HEK293 (cell line): ENCODE measurements around the gene XCL1.

Experiments
- CTCF ChIA-PET: fragments of 350-600 bp; formaldehyde crosslinking; extraction: SDS; loops from one replicate; lab custom pipeline; 2021; ENCODE audit warnings: antibody characterized with exemption; lab: Yijun Ruan, JAX
- POLR2A ChIA-PET: fragments of 300-600 bp; formaldehyde crosslinking; extraction: SDS; loops from one replicate; lab custom pipeline; 2020; ENCODE audit warnings: antibody characterized with exemption, inconsistent platforms; lab: Yijun Ruan, JAX
- H3K27ac ChIP-seq: fragments of 200-500 bp; sonication (Bioruptor generic); 2 replicates; pipeline ENCODE4 v1.5.1; 2014; ENCODE audit warnings: low read depth, low read length, control low read depth, inconsistent platforms; ENCODE audit errors: extremely low read depth
- H3K36me3 ChIP-seq, 2 experiments: fragments of 200-500 bp in 1 of 2; sonication (Bioruptor generic) in 1 of 2; 1 replicate in 1 of 2; 2 replicates in 1 of 2; pipeline ENCODE4 v1.5.1; 2014 to 2017; ENCODE audit warnings: inconsistent platforms in 2 of 2, low read length in 2 of 2; ENCODE audit not compliant: control insufficient read depth in 2 of 2, insufficient read depth in 1 of 2
- H3K4me1 ChIP-seq: fragments of 200-500 bp; sonication (Bioruptor generic); 2 replicates; pipeline ENCODE4 v1.5.1; 2014; ENCODE audit warnings: mild to moderate bottlenecking, low read length, inconsistent platforms; ENCODE audit not compliant: control insufficient read depth, insufficient read depth
- H3K4me3 ChIP-seq: 2 replicates; pipeline ENCODE4 v1.5.1; 2011; ENCODE audit warnings: low read depth, mild to moderate bottlenecking, control low read depth, low read length, moderate library complexity
- H3K9me3 ChIP-seq: fragments of 200-500 bp; sonication (Bioruptor generic); 2 replicates; pipeline ENCODE4 v1.5.1; 2014; ENCODE audit warnings: low read depth, low read length, inconsistent platforms; ENCODE audit not compliant: control insufficient read depth, insufficient read depth
- BCL6B ChIP-seq: fragments of 450-650 bp; formaldehyde crosslinking; IDR thresholded peaks from 2 replicates; pipeline ENCODE4 v1.5.1; 2017; ENCODE audit warnings: missing biosample characterization, missing genetic modification characterization
- INSM2 ChIP-seq: fragments of 450-650 bp; formaldehyde crosslinking; IDR thresholded peaks from 2 replicates; pipeline ENCODE4 v1.5.1; 2016; ENCODE audit warnings: missing biosample characterization, missing genetic modification characterization
- TRIM28 ChIP-seq: IDR thresholded peaks from 2 replicates; pipeline ENCODE4 v1.6.1; 2011; ENCODE audit warnings: low read length, control low read depth, borderline replicate concordance
- ZBTB8A ChIP-seq: fragments of 450-650 bp; formaldehyde crosslinking; IDR thresholded peaks from 2 replicates; pipeline ENCODE4 v1.5.1; 2016; ENCODE audit warnings: missing biosample characterization, missing genetic modification characterization
- ZIC2 ChIP-seq: fragments of 450-650 bp; formaldehyde crosslinking; IDR thresholded peaks from 2 replicates; pipeline ENCODE4 v1.5.1; 2016; ENCODE audit warnings: missing biosample characterization, missing genetic modification characterization
- ZNF157 ChIP-seq: fragments of 450-650 bp; formaldehyde crosslinking; IDR thresholded peaks from 2 replicates; pipeline ENCODE4 v1.5.1; 2016; ENCODE audit warnings: missing biosample characterization, missing genetic modification characterization
- ZNF280D ChIP-seq: fragments of 450-650 bp; formaldehyde crosslinking; IDR thresholded peaks from 2 replicates; pipeline ENCODE4 v1.5.1; 2016; ENCODE audit warnings: missing biosample characterization, missing genetic modification characterization
- ZNF548 ChIP-seq: fragments of 450-650 bp; formaldehyde crosslinking; IDR thresholded peaks from 2 replicates; pipeline ENCODE4 v1.5.1; 2016; ENCODE audit warnings: missing biosample characterization, missing genetic modification characterization
- ZNF639 ChIP-seq: fragments of 450-650 bp; formaldehyde crosslinking; IDR thresholded peaks from 2 replicates; pipeline ENCODE4 v1.5.1; 2016; ENCODE audit warnings: missing biosample characterization, missing genetic modification characterization
- ZNF837 ChIP-seq: fragments of 450-650 bp; formaldehyde crosslinking; IDR thresholded peaks from 2 replicates; pipeline ENCODE4 v1.5.1; 2016; ENCODE audit warnings: missing biosample characterization, missing genetic modification characterization
- TF ChIP-seq, protein P1 (sequence below): fragments of 450-650 bp; formaldehyde crosslinking; IDR thresholded peaks from 2 replicates; pipeline ENCODE4 v1.5.1; 2016; ENCODE audit warnings: missing biosample characterization, missing genetic modification characterization
- TF ChIP-seq, protein P2 (sequence below): fragments of 450-650 bp; formaldehyde crosslinking; IDR thresholded peaks from 2 replicates; pipeline ENCODE4 v1.5.1; 2016; ENCODE audit warnings: missing biosample characterization, missing genetic modification characterization, low read depth
- TF ChIP-seq, protein P3 (sequence below): fragments of 450-650 bp; formaldehyde crosslinking; IDR thresholded peaks from 2 replicates; pipeline ENCODE4 v1.5.1; 2017; ENCODE audit warnings: missing biosample characterization, missing genetic modification characterization
- TF ChIP-seq, protein P4 (sequence below): fragments of 450-650 bp; formaldehyde crosslinking; IDR thresholded peaks from 2 replicates; pipeline ENCODE4 v1.5.1; 2016; ENCODE audit warnings: missing biosample characterization, missing genetic modification characterization, low read depth
- TF ChIP-seq, protein P5 (sequence below): fragments of 450-650 bp; formaldehyde crosslinking; IDR thresholded peaks from 2 replicates; pipeline ENCODE4 v1.5.1; 2017; ENCODE audit warnings: missing biosample characterization, missing genetic modification characterization

The XCL1 gene

GRCh38 chr1:168613038-168613451 lies 36.6 kb downstream of the XCL1 start:
- H3K9me3 ChIP-seq = no peaks in the 10 kb centered on the region
- POLR2A ChIA-PET = no interaction called here
- H3K27ac ChIP-seq = peak overlapping the region; percentile 3; the same call in 1 of the 2 replicates
- H3K4me1 ChIP-seq = peaks cover 10% of the 10 kb centered on the region; the same call in 1 of the 2 replicates
- no peak for TF ChIP-seq ZNF837 (tag by site-specific recombination)
- TF ChIP-seq ZNF548 (tag by site-specific recombination) = no peak
- TF ChIP-seq, protein P1, sequence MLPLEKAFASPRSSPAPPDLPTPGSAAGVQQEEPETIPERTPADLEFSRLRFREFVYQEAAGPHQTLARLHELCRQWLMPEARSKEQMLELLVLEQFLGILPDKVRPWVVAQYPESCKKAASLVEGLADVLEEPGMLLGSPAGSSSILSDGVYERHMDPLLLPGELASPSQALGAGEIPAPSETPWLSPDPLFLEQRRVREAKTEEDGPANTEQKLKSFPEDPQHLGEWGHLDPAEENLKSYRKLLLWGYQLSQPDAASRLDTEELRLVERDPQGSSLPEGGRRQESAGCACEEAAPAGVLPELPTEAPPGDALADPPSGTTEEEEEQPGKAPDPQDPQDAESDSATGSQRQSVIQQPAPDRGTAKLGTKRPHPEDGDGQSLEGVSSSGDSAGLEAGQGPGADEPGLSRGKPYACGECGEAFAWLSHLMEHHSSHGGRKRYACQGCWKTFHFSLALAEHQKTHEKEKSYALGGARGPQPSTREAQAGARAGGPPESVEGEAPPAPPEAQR (tag by site-specific recombination) = no peak
- no peak for TF ChIP-seq ZIC2
- no peak for TF ChIP-seq ZNF639
- TF ChIP-seq TRIM28 = no peak
- TF ChIP-seq, protein P2, sequence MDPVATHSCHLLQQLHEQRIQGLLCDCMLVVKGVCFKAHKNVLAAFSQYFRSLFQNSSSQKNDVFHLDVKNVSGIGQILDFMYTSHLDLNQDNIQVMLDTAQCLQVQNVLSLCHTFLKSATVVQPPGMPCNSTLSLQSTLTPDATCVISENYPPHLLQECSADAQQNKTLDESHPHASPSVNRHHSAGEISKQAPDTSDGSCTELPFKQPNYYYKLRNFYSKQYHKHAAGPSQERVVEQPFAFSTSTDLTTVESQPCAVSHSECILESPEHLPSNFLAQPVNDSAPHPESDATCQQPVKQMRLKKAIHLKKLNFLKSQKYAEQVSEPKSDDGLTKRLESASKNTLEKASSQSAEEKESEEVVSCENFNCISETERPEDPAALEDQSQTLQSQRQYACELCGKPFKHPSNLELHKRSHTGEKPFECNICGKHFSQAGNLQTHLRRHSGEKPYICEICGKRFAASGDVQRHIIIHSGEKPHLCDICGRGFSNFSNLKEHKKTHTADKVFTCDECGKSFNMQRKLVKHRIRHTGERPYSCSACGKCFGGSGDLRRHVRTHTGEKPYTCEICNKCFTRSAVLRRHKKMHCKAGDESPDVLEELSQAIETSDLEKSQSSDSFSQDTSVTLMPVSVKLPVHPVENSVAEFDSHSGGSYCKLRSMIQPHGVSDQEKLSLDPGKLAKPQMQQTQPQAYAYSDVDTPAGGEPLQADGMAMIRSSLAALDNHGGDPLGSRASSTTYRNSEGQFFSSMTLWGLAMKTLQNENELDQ = no peak
- CTCF ChIA-PET = interaction anchor here (0.6 to 1.1 kb wide), 4 partner anchors 8 to 15 kb away, joined by 3 read pairs; no protein-coding TSS in a partner anchor
- H3K4me3 ChIP-seq = no peak overlapping the region
- H3K36me3 ChIP-seq = no peaks in the 10 kb centered on the region

GRCh38 chr1:168613691-168614231 lies 37.4 kb downstream of the XCL1 start:
- no peak overlapping the region for H3K4me3 ChIP-seq
- CTCF ChIA-PET = interaction anchor here (0.6 to 2.0 kb wide), 5 partner anchors 11 to 988 kb away, joined by 3 to 5 read pairs (median 3); no protein-coding TSS in a partner anchor
- peaks cover 10% of the 10 kb centered on the region; the same call in 1 of the 2 replicates for H3K4me1 ChIP-seq
- H3K27ac ChIP-seq = no peak overlapping the region; the same call in 1 of the 2 replicates
- no peaks in the 10 kb centered on the region for H3K9me3 ChIP-seq
- POLR2A ChIA-PET = no interaction called here
- no peaks in the 10 kb centered on the region for H3K36me3 ChIP-seq
- TF ChIP-seq, protein P3, sequence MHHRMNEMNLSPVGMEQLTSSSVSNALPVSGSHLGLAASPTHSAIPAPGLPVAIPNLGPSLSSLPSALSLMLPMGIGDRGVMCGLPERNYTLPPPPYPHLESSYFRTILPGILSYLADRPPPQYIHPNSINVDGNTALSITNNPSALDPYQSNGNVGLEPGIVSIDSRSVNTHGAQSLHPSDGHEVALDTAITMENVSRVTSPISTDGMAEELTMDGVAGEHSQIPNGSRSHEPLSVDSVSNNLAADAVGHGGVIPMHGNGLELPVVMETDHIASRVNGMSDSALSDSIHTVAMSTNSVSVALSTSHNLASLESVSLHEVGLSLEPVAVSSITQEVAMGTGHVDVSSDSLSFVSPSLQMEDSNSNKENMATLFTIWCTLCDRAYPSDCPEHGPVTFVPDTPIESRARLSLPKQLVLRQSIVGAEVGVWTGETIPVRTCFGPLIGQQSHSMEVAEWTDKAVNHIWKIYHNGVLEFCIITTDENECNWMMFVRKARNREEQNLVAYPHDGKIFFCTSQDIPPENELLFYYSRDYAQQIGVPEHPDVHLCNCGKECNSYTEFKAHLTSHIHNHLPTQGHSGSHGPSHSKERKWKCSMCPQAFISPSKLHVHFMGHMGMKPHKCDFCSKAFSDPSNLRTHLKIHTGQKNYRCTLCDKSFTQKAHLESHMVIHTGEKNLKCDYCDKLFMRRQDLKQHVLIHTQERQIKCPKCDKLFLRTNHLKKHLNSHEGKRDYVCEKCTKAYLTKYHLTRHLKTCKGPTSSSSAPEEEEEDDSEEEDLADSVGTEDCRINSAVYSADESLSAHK (tag by site-specific recombination) = peak; percentile 38; the same call in 1 of the 2 replicates
- TF ChIP-seq, protein P4, sequence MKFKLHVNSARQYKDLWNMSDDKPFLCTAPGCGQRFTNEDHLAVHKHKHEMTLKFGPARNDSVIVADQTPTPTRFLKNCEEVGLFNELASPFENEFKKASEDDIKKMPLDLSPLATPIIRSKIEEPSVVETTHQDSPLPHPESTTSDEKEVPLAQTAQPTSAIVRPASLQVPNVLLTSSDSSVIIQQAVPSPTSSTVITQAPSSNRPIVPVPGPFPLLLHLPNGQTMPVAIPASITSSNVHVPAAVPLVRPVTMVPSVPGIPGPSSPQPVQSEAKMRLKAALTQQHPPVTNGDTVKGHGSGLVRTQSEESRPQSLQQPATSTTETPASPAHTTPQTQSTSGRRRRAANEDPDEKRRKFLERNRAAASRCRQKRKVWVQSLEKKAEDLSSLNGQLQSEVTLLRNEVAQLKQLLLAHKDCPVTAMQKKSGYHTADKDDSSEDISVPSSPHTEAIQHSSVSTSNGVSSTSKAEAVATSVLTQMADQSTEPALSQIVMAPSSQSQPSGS = no peak
- TF ChIP-seq, protein P5, sequence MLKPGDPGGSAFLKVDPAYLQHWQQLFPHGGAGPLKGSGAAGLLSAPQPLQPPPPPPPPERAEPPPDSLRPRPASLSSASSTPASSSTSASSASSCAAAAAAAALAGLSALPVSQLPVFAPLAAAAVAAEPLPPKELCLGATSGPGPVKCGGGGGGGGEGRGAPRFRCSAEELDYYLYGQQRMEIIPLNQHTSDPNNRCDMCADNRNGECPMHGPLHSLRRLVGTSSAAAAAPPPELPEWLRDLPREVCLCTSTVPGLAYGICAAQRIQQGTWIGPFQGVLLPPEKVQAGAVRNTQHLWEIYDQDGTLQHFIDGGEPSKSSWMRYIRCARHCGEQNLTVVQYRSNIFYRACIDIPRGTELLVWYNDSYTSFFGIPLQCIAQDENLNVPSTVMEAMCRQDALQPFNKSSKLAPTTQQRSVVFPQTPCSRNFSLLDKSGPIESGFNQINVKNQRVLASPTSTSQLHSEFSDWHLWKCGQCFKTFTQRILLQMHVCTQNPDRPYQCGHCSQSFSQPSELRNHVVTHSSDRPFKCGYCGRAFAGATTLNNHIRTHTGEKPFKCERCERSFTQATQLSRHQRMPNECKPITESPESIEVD (tag by site-specific recombination) = peak; percentile 88
- no peak for TF ChIP-seq INSM2
- TF ChIP-seq ZNF280D = no peak
- TF ChIP-seq ZNF157 (tag by site-specific recombination) = no peak
- TF ChIP-seq ZBTB8A (tag by site-specific recombination) = 0 out of 2 replicates have a peak, but pooled peaks have one; percentile 29
- peak; percentile 80 for TF ChIP-seq BCL6B (tag by site-specific recombination)
